HK-2 (cell line): ENCODE results near the gene GPR143.
"Not testable (repeated sequence)": the region's sequence is repeated elsewhere in the genome, so short reads cannot be mapped to it uniquely, and the experiment has no call there.

Experiments
- DNase-seq: peaks from one replicate; pipeline ENCODE4 v3.0.0-alpha.2; 2018; ENCODE audit not compliant: unreplicated experiment

Gene GPR143

DNA sequence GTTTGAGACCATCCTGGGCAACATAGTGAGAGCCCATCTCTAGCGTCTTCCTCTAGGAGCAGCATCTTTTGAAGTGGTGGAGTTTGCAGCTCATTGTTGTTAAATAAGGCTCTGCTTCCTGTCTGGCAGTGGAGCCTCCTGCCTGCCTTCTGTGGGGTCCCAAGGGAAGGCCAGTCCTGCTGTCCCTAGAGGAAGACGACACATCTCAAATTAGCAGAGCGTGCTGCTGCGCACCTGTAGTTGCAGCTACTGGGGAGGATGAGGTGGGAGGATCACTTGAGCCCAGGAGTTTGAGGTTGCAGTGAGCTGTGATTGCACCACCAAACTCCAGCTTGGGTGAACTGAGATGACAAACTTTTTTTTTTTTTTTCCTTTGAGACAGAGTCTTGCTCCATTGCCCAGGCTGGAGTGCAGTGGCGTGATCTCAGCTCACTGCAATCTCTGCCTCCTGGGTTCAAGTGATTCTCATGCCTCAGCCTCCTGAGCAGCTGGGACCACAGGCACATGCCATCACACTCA is 2.7 kb upstream of the GPR143 start:
- not testable (repeated sequence) for DNase-seq

- no peak for DNase-seq
These were observed 1.7 kb upstream of the GPR143 start for GRCh38 chrX:9767375-9767774.

DNA sequence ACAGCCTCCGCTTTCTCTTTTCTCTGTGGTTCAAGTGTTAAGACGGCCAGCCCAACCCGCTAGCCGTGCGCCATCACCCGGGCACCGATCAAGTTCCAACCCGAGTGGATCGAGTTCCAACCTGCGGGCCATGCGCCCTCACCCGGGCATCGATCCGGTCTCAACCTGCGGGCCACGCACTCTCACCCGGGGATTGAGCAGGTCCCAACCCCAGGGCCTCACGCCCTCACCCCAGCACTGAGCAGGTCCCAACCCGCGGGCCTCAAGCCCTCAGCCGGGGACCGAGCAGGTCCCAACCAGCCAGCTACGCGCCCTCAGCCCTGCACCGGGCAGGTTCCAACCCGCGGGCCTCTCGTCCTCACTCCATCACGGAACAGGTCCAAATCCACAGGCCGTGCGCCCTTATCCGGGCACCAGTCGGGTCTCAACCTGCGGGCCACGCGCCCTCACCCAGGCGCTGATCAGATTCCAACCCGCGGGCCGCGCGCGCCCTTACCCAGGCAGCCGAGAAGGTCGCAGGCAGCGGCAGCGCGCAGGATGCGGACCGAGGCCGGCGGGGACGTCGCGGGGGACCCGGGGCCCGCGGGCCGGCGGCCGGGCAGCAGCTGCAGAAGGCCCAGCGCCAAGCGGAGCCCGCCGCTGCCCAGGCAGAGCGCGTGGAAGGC is 443 bp downstream of the GPR143 start:
- peak; percentile 57 for DNase-seq

DNA sequence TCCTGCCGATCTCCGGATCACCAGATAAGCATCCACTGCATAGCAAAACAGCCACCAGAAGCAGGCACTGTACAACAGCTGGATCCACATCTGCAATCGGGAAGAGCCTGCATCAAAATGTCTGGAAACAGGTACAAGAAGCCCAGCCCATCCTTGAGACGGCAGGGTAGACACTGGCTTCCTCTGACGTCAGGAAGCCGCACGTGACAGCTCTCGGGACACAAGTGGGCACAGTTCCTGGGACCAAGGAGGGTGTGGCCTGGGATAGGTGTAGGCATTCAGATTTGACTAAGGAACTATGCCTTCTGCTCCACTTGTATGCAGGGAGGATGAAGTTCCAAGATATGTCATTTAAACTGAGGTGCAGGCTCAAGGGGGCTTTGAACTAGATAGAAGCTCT is 6.3 kb downstream of the GPR143 start:
- no peak for DNase-seq

GRCh38 chrX:9758021-9758638 is 7.5 kb downstream of the GPR143 start:
- no peak for DNase-seq

- DNase-seq, result no peak
These were observed 8.3 kb downstream of the GPR143 start for GRCh38 chrX:9757366-9757765.

GRCh38 chrX:9749146-9749692 is 16.4 kb downstream of the GPR143 start:
- DNase-seq, result no peak

GRCh38 chrX:9747644-9748043 is 18.0 kb downstream of the GPR143 start:
- DNase-seq, result no peak

DNA sequence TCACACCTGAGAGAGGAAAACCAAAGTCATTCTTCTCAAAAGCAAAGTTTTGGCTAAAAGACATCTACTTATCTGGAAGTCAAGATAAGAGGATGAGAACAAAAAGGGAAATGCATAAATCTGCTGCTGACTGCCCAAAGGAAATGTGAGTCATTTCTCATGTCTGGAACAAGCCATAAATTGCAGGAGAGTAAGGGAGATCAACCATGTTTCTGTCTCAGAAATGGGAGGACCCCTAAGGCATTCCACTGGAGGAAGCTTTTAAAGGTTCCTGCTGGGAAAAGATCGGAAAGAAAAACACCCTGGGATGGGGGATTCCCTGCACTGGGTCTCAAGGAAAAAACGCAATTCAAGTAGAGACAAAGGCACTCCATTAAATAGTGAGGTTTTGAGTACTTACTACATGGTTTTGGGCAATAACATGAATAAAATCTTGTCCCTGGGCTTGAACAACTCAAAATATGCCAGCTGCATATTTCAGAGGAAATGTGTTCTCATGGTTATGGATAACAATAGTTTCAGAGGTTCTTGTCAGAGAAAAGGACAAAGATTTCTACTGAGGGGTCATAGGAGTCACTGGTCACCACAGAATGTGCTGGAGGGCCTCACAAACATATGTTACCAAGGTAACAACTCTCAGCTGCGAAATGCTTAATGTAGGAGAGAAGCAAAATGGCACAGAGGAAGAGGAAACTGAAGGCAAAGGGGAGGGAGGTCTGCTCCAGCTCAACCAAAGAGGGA is 19.3 kb downstream of the GPR143 start:
- no peak for DNase-seq

DNA sequence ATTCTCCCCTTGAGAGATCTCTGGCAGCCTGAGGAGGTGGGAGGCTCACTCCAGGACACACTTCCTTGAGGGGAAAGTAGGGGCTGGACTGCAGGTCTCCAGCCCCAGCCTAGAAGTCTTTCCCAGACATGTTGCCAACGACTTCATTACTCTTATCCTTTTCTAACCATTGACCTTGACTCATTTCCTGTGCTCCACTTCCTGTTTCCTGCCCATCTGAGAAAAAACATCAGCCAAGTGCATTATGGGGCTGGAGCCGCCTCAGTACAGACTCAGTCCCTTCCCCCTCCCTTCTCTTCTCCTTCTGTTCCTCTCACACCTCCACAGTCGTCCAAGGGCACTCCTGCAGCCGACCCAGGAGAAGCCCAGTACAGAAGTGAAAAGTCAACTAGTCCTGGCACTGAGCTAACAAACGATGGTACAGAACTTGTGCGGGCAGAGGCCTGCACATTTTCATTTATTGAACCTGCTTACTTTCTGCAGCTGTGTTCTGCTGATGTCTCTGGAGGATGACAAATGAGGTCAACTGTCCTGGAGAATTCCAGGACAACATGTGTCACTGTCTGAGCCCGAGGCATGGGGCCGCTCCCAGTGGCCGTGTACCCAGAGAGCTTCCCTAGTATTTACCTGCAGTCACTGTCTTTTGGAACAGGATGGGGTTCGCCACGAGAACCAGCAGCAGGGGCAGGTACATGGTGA is 20.1 kb downstream of the GPR143 start:
- DNase-seq, result no peak

DNA sequence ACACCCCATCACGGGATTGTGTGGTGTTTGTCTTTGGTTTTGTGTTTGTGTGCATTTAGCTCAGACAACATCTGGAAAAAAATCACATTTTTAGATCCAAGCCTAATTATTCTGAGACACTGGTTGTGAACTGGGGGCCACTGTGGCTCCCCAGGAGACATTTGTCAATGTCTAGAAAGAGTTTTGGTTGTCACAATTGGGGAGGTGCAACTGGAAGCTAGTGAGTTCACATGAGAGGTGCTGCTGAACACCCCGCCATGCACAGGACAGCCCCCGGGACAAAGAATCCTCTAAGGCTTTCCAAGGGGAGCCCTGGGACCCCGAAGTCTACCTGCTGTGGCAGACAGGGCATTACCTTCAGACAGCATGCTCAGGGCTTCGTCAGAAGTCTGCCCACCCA is 26.5 kb downstream of the GPR143 start:
- DNase-seq, result no peak

- DNase-seq, result no peak
These were observed 27.5 kb downstream of the GPR143 start for GRCh38 chrX:9738151-9738550.

DNA sequence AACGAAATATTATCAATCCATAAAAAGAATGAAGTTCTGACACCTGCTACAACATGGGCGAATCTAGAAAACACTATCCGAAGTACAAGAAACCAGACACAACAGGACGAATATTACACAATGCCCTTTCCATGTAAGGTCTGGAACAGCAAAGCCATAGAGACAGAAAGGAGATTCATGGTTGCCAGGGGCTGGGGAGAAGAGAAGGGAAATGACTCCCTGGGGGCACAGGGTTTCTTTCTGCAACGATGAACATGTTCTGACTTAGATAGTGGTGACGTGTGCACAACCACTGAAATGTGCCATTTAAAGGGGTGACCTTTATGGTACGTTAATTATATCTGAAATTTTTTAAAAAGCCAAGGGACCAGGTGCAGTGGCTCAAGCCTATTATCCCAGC is 28.3 kb downstream of the GPR143 start:
- DNase-seq, result no peak

- no peak for DNase-seq
These were observed 34.9 kb downstream of the GPR143 start for GRCh38 chrX:9730752-9731151.

DNA sequence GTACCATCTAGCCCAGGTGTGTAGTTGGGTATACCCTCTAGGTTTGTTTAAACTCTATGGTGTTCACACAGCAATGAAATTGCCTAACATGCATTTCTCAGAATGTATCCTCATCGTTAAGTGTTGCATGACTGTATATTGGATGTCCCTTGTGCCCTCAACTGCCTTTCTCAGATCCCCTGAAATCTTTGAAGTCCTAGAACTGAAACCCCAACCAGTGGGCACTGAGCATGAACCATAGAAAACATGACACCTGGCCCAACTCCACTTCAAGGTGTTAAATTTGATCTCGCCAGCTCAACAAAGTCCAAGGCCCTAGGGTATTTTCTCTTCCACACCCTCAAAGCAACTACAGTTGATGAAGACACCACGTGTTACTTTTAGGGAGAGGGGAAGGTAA is 35.6 kb downstream of the GPR143 start:
- no peak for DNase-seq

- no peak for DNase-seq
These were observed 36.3 kb downstream of the GPR143 start for GRCh38 chrX:9729171-9729885.

DNA sequence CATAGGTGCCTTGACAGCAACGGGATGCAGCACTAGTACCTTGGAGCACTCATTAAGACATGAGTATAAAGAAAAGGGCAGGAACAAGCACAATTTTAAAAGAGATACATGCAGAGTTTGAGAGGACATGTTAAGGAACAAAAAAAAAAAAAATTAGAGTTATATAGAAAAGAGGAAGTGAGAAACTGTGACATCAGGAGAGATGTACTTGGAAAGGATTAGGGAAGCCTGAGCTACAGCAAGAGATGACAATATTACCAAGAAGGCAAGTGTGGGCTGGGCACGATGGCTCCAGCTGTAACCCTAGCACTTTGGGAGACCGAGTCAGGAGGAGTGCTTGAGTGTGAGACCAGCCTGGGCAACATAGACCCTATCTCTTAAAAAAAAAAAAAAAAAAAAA is 37.4 kb downstream of the GPR143 start:
- DNase-seq, result no peak

DNA sequence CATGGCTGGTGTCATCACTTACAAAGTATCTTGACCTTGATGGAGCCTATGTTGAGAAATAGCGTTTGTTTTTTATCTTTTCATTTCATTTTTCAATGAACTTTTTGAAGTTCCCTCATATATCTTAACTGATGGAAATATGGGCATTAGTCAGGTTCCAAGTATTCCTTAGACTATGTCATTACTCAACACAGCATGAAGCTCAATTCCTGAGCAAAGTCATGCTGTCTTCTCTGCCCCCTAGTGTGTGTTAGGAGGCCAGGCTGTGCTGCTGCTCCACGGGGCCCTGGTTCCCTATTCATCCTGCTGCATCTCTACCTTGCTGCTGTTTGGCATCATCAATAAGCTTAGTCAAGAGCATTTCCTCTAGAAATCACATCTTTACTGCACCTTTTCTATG is 40.9 kb downstream of the GPR143 start:
- DNase-seq, result no peak

GRCh38 chrX:9717376-9717775 is 48.3 kb downstream of the GPR143 start:
- no peak for DNase-seq

- DNase-seq, result no peak
These were observed 55.3 kb downstream of the GPR143 start for GRCh38 chrX:9710332-9710731.

DNA sequence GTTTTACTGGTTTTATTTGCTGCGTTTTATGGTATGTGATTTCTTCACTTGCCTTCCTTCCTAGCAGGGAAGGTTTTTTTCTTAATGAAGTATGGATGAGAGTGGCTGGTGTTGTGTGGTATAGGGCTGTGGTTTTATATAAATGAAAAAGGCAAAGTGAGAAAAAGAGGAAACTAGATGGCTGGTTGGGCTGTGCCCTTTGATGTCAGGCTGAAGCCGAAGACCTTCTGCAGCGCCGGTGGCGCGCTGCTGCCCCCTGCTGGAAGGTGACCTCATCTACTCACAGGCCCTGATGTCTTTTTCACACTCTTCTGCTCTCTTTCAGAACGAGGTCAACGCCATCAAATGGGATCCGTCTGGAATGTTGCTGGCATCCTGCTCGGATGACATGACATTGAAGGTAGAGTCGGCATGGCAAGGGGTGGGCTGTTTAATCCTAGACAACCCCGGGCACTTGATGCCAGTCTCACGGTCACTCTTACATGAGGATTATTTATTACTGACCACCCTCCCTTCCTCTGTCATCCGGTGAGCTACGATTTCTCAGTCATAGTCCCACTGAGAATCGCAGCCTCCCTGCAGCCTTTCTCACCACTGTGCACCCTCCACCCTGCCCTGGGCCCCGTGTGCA is 56.6 kb downstream of the GPR143 start:
- DNase-seq, result peak; percentile 72
